ENCODE data around the gene GGPS1. TPM values are rescaled to one million over a fixed set of nuclear protein-coding genes. Genes with fewer than 3 reads are reported as not detected.

GGPS1 gene
- 10 to 100 TPM; 30.4 TPM for total RNA-seq

DNA sequence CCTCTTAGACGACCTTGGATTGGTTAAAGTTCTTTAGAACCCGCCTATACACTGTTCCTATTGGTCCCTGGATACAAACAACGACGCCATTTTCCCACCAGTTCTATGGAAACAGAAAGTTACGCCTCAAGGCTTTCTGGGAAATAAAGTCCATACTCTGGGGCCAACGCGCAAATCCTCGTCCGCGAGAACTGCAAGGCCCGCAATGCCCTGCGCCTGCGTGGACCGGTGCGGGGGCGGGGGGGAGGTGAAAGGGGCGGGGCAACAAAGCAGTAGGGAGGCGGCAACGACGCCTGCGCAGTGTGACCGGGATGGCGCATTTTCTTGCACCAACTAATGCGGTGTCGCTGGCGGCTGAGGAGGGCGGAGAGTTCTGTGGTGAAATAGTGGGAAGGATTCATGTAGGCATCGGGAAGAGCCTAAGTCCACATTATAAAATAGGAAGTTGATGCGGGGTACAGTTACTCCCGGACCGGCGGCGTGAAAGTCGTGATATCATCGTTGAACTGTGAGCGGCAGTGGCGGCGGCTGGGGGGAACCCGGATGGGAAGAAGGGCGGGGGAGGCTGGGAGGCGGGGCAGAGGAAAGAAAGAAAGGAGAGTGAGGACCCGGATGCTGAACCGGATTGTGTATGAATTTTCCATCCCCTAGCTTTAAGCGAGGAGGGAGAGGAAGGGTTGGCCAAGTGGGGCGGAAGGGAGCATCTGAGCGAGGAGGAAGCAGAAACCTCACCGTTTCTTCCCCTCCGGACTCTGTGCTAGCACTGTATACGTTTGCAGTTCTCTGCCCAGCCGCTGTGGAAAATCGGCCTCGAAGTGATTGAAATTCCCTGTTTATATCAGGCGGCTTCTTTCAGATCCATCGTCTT is at the start of gene GGPS1:
GGPS1 (plus strand) TSS at position 300 of the 868 bp plus-strand sequence. CDS start 6,695 bp downstream, outside the sequence.

GRCh38 chr1:235327559-235328270 is 655 bp upstream of the GGPS1 start, which contains the start of gene ARID4B:
Gene ARID4B, minus strand, starts transcription at chr1:235328179. Its CDS starts 1,260 bp downstream, at chr1:235326919.

GRCh38 chr1:235367000-235367908 is 38.9 kb downstream of the GGPS1 start, which contains the start of gene TBCE:
Gene TBCE, plus strand, starts transcription at chr1:235367427. Its CDS starts 12,623 bp downstream, at chr1:235380050.

Other genes with a start within 250 kb of the GGPS1 start
- 100 to 1,000 TPM in 1 of 2 experiments, 10 to 100 TPM in 1; 99.8 to 109 TPM for gene TOMM20, start 199.7 kb upstream of the GGPS1 start, total RNA-seq
- 100 to 1,000 TPM; 106 TPM for gene RBM34, start 167.3 kb upstream of the GGPS1 start, total RNA-seq
- gene ARID4B, start 391 bp upstream of the GGPS1 start, total RNA-seq: 10 to 100 TPM; 52.1 to 52.2 TPM
- 10 to 100 TPM; 20.1 to 22.2 TPM for gene TBCE, start 38.9 kb downstream of the GGPS1 start, total RNA-seq
- gene B3GALNT2, start 175.9 kb downstream of the GGPS1 start, total RNA-seq: 10 to 100 TPM; 11.6 to 12.0 TPM

All from activated naive CD4-positive, alpha-beta T cell treated with anti-CD3 and anti-CD28 coated beads, Interleukin-2, amount 10 ng/mL, durations not matched to agents 5 hours and 36 hours (primary cell).